Stimulated activated CD4-positive, alpha-beta T cell treated with anti-CD3 and anti-CD28 coated beads, Interleukin-2, amount 100 ng/mL, for 24 hours (primary cell): ENCODE results near the gene CREB5.
"Not testable (repeated sequence)": the region's sequence is repeated elsewhere in the genome, so short reads cannot be mapped to it uniquely, and the experiment has no call there.

Experiments
- DNase-seq, 2 donors: peaks; one replicate each; pipeline ENCODE4 v3.0.0-alpha.2; 2020

The CREB5 gene

GRCh38 chr7:28793381-28794085 lies 381.2 kb downstream of the CREB5 start:
- no peak for DNase-seq

DNA sequence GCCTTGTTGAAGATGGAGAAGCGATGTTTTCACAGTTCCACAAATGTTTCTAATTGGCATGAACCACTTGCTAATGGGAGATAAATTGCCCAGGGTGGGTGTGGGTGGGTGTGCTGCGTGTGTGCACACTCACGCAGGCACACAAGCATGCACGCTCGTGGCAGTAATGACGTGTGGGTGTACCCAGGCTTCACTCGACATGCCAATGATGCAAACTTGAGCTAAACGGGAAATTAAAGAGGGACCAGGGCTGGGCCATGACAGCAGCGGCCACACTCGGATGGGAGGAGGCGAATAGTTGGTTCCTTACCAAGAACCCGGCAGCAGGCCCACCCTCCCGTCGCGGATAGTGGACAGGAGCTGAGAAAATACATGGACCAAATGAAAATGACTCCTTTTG lies 386.0 kb downstream of the CREB5 start:
- no peak for DNase-seq

DNA sequence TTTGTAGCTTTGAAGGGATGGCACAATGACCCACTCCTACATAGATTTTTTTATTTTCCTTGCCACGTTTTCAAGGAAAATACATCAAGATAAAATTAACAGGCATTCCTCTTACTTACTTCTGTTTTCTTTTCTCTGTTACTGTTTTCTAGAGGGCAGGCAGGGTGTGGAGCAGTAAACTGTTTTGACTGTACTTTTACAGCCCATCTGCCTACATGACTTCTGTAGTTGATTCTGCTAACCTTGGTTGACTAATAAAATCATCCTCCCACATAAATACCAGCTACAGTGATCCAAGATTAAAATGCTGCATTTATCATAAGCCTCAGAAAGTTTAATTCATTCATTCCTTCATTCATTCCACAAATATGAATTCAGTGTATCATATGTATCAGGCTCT lies 387.3 kb downstream of the CREB5 start:
- no peak for DNase-seq

DNA sequence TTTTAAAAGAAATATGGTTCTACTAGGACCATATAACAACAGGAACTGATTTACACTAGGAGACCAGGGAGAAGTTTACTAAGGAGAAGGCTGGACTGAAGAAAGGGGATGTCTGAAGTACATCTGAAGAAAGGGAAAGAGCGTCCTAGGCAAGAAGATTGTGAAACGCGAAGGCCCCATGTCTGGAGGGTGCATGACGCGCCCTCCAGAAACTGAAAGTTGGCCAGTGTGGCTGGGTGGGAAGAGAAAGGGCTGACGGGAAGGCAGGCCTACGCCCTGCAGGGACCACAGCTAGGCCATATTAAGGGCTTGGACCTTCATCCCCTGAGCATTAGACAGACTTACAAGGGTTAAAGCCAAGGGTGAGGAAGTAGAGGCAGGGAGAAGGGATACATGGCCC lies 387.8 kb downstream of the CREB5 start:
- DNase-seq: no peak

DNA sequence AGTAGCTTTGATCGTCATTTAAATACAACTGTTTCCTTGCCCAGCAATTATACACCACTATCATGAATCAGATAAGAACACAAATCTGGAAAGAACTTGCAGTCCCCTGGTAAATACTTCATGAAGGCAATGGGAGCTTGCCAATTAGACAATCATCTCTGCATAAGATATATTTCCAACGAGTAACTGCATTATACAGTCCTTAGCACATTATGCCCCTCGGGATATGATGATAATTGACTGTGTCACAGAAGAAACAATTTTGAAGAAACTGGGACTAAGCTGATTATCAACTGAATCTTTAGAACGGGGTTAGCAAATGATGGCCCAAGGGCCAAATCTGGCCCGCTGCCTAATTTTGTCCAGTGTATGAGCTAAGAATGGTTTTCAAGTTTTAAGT lies 390.1 kb downstream of the CREB5 start:
- no peak for DNase-seq

DNA sequence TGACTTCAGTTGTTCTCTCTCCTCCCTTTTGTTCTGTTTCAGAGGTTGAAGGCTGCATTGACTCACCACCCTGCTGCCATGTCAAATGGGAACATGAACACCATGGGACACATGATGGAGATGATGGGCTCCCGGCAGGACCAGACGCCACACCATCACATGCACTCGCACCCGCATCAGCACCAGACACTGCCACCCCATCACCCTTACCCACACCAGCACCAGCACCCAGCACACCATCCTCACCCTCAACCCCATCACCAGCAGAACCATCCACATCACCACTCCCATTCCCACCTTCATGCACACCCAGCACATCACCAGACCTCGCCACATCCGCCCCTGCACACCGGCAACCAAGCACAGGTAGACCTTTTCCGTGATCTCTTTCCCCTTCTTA lies 391.8 kb downstream of the CREB5 start:
- no peak for DNase-seq

DNA sequence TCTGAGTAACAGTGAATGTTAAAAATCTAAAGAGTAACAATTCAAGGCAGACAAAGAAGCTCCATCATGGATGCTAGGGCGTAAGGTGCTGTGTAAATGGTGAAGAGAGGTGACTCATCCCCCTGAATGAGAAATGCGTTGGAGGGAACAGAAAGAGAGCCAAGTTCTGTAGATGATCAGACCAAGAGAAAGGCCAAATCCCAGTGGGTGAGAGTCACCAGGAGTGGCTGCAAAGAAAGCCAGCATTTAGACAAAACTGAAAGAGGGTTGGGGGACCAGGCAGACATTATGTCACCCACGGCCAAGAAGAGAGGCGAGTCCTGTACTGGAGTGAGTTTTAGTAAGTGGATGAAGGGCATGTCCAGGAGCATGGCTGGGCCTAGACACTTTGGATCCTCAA lies 392.7 kb downstream of the CREB5 start:
- DNase-seq: no peak

- no peak for DNase-seq
Observed at GRCh38 chr7:28806841-28807240, 394.5 kb downstream of the CREB5 start.

DNA sequence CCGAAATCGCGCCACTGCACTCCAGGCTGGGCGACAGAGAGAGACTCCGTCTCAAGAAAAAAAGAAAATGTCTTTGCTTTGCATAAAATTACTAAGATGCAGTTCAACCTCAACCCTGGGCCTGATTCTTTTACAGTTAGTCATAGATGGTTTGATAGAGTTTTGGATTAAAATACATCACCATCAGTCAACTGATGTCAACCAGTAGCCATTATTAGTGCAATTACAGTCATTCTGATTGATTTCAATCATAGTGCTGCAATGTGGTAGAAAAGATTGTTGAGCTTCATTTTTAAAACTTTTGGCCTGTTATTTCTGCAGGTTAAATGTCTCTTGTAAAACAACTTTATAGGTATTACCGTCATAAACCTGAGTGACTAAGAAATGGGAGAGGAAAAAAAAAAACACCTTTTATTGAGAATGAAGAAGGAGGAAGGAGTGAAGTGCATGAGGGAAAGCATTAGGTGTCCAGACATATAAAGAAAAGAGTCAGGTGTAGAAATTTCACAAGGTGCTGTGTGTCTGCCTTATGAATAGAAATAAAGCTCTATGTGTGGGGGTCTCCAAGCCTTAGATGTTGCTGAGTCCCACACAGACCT lies 395.2 kb downstream of the CREB5 start:
- DNase-seq: no peak

GRCh38 chr7:28808796-28809533 lies 396.6 kb downstream of the CREB5 start:
- DNase-seq: no peak

- no peak for DNase-seq
Observed at GRCh38 chr7:28811008-28811407, 398.7 kb downstream of the CREB5 start.

DNA sequence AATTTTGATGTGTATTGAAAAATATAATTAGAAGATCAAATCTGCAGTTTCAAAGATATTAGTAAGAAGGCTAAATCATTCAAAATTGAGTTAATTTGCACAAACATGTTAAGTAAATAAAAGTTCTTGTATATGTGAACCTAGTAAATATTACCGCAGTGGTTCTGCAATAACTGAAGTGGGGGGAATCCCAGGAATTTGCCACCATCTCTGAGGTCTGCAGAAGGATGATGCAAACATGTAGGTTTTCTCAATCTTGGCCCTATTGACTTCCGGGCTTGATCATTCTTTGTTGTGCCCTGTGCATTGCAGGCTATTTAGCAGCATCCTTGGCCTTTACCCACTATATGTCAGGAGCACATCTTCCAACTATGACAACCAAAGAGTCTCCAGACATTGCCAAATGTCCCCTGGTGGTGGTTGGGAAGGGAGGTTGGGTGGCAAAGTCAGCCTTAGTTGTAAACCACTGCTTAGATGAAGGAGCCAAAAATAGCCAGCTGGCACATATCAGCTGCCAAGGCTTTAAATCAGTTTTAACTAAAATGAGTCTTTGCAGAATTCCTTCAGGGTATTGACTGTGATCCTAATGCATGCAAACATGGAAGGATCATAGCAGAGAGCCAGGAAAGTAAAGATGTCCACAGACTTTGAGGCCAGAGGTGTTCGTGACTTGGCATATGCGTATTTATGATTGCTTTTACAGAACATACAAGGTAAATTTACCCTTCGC lies 399.5 kb downstream of the CREB5 start:
- no peak for DNase-seq

DNA sequence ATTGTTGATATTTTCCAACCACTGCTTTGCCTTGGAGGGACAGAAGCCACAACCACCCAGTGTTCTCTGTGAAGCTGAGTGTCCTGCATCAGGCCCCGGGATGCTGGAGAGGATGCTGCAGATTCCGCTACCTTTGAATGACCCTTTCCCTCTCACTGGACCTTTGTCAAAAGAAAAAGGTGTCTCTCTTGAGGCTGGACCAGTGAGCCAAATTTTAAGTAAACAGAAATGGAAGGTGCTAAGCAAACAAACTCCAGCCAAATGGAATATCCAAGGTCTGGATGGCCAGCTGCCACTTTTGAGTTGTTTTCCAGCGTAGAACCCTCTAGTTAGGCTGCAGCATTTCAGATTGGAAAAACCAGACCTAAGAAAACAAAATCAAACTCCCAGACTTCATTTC lies 400.3 kb downstream of the CREB5 start:
- DNase-seq: no peak

DNA sequence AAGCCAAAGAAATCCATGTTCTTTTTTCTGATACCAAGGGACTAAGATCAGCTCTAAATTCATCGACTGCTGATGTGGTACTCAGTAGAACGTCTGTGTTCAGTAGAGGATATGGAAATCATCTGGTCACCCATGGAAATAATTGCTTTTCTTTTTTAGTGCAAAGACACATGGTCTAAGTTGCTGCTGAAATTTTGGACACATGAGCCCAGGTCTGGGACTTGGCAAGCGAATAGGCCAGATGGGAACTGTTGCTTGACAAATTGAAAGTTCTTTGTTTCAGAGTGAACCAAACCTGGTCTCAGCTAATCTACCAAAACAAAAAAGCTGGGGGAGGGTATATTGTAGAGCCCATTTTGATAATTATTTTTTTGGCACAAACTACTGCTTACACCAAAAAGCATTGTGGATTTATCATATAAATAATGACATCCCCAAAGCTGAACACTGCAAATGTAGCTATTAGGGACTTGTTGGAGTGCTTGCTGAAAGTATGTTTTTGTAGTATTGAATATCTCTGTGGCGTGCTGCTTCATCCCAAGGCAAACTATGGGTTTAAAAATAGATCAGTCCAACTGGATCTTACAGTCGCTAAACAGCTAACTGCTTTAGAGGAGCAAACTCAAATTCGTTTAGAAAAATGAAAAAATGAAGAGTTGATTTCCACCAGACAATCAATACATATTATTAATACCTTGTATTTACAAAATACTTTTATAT lies 401.1 kb downstream of the CREB5 start:
- DNase-seq: no peak

GRCh38 chr7:28815369-28815927 lies 403.1 kb downstream of the CREB5 start:
- DNase-seq: no peak

DNA sequence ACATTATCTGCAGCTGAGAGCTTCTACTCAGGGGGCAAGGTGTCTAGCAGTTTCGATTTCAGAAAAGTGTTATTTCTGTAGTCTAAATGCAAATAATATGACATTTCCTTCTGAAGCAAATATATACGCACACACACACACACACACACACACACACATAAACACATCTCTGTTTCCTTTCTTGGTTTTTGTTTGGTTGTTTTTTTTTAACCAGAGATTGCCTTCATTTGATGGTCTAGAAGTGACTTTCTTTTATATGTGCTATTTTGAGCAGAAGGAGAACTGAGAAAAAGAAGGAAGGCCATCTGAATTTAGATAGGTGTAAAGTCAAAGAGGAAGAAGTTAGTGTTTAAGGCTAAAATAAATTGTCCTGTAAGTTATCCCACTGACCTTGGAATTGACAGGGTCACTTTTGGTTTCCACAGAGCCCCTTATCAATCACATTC lies 403.6 kb downstream of the CREB5 start:
- no peak for DNase-seq

GRCh38 chr7:28818996-28819395 lies 406.7 kb downstream of the CREB5 start:
- DNase-seq: no peak

DNA sequence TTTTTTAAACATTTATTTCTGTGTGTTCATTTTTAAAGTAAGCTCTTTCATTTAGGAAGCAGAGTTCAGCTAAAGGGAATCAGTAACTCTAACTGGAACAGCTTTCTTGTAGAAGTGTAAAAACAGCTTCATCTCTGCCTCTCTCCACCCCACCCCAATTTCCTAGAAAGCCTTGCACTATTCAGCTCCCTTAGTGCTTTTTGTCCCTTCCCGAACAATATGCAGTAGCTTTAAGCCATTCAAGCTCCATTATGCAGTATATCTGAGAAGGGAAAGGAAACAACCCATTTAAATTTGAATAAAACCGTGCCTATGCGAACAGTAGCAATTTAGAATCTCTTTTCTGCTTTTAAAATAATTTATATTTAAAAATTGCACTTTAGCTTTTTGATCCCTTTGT lies 411.3 kb downstream of the CREB5 start:
- DNase-seq: no peak

DNA sequence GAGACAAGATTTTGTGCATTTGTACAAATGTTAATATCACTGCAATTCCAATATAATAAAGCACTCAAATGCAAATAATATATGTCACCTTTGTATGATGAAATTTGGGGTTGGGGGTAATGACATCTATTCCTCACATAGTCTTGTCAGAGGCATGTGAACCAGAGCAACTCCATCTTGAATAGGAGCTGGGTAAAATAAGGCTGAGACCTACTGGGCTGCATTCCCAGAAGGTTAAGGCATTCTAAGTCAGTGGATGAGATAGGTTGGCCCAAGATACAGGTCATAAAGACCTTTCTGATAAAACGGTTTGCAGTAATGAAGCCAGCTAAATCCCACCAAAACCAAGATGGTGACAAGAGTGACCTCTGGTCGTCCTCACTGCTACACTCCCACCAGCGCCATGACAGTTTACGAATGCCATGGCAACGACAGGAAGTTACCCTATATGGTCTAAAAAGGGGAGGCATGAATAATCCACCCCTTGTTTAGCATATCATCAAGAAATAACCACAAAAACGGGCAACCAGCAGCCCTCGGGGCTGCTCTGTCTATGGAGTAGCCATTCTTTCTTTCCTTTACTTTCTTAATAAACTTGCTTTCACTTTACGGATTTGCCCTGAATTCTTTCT lies 413.6 kb downstream of the CREB5 start:
- DNase-seq: not testable (repeated sequence)

- DNase-seq: no peak
Observed at GRCh38 chr7:28830846-28831245, 418.5 kb downstream of the CREB5 start.

DNA sequence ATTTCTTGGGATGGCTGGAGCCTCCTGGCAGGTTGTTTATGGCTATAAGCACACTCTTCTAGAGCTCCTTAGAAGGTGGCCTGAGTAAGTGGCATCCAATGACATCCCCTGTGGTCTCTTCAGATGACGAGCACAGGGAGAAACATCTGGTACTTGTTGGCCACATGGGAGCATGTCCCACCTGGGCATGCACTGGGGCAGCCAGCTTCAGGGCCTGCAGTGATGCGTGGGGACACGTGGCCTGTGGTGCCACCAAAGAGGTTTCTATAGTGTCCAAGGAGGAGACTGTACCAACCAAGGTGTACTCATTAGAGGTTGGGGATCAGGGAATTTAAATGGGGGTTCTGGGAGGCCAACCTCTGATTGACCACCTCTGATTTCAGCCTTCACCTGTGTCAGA lies 420.4 kb downstream of the CREB5 start:
- DNase-seq: no peak

DNA sequence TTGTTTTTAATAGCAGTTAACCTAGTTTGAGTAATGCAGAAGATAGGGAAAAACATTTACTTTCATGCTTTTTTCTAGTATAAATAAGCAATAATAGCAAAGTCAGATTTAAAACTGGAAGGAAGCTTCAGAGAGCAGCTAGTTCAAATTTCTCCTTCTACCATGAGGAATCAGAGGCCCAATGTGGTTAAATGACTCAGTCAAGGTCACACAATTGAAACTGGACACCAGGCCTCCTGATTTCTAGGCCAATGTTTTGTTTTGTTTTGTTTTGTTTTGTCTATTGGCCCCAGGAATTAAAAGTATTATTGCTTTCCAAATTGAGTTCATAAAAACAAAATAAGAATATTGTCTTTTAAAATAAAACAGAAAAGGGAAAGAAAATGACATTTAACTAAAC lies 423.5 kb downstream of the CREB5 start:
- DNase-seq: no peak
